ENCODE data around the gene NR2F1-AS1. TPM values are rescaled to one million over a fixed set of nuclear protein-coding genes. Genes with fewer than 3 reads are reported as not detected.

NR2F1-AS1 gene
- total RNA-seq, 1 donor from 2014 or later: 13.6 TPM

DNA sequence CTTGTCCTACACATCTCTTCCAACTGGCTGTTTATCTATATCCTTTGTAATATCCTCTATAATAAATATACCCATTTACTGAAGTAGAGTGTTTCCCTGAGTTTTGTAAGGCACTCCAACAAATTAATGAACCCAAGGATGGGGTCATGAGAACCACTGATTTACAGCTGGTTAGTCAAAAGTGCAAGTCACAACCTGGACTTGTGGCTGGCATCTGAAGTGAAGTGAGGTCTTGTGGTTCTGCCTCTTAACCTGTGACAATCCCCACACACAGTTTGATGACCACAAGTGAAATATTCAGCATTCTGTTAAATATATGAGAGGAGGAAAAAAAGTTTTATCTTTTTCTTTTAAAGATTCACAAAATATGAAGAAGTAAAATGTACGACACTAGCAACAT lies 126.1 kb downstream of the NR2F1-AS1 start:
- peaks cover 4% of the 10 kb centered on the region for H3K36me3 Mint-ChIP-seq
- no peak overlapping the region for H3K27ac Mint-ChIP-seq
- peaks cover 5% of the 10 kb centered on the region for H3K4me1 Mint-ChIP-seq
- no peak overlapping the region for H3K4me3 Mint-ChIP-seq
- H3K9me3 Mint-ChIP-seq: no peaks in the 10 kb centered on the region
- no peaks in the 10 kb centered on the region for H3K27me3 Mint-ChIP-seq (ENCODE audit: low read depth)
- no peak for DNase-seq (ENCODE audit: low spot score in 2 of 2, unreplicated experiment in 2 of 2)
- TF ChIP-seq, protein P1, sequence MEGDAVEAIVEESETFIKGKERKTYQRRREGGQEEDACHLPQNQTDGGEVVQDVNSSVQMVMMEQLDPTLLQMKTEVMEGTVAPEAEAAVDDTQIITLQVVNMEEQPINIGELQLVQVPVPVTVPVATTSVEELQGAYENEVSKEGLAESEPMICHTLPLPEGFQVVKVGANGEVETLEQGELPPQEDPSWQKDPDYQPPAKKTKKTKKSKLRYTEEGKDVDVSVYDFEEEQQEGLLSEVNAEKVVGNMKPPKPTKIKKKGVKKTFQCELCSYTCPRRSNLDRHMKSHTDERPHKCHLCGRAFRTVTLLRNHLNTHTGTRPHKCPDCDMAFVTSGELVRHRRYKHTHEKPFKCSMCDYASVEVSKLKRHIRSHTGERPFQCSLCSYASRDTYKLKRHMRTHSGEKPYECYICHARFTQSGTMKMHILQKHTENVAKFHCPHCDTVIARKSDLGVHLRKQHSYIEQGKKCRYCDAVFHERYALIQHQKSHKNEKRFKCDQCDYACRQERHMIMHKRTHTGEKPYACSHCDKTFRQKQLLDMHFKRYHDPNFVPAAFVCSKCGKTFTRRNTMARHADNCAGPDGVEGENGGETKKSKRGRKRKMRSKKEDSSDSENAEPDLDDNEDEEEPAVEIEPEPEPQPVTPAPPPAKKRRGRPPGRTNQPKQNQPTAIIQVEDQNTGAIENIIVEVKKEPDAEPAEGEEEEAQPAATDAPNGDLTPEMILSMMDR (IDR thresholded peaks at IDR 0.05; ENCODE audit: unreplicated experiment): no peak

DNA sequence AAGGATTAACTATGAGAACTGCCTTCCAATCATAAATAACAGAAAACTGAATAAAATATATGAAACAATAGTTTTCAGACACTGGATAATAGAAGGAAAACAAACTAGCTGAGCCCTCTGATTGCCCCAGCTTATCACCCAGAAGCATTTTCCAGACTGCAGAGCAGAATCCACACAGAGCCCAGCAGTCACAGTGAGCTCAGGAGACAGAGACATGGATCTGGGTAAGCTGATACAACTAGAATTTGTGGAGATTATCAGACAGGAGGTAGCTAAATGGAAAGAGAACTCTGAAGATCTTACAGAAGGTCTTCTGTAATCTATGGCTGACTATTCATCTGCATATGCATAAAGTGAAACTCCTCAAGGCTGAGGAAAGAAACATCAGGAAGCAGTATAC lies 128.8 kb downstream of the NR2F1-AS1 start:
- Mint-ChIP-seq H3K27ac (peak overlapping the region; percentile 22), H3K9me3 (peaks cover 4% of the 10 kb centered on the region), H3K4me1 (peaks cover 3% of the 10 kb centered on the region), H3K4me3 (no peak overlapping the region), H3K36me3 (peaks cover 5% of the 10 kb centered on the region), H3K27me3 (ENCODE audit: low read depth) (no peaks in the 10 kb centered on the region)
- DNase-seq (ENCODE audit: low spot score in 2 of 2, unreplicated experiment in 2 of 2): no peak
- TF ChIP-seq, protein P1 (IDR thresholded peaks at IDR 0.05; ENCODE audit: unreplicated experiment): no peak

DNA sequence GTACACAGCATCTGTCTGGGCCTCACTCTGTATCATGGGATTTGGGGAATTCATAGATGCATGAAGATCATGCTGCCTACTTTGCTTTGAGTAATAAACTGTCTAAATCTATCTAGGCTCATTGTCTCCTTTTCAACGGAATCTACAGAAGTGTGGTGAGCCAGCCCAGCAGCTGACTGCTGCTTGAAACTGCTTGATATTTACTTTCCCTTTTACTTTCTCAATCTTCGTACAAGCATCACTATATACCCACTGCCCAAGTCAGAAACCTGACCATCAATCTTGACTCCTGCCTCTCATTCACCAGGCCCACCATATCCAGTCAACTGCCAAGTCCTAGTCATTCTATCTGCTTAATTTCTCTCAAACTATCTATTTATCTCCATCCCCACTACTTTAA lies 142.9 kb downstream of the NR2F1-AS1 start:
- peaks cover 28% of the 10 kb centered on the region for H3K9me3 Mint-ChIP-seq
- no peak overlapping the region for H3K27ac Mint-ChIP-seq
- H3K36me3 Mint-ChIP-seq: peaks cover 11% of the 10 kb centered on the region
- H3K27me3 Mint-ChIP-seq (ENCODE audit: low read depth): peaks cover 12% of the 10 kb centered on the region
- peaks cover 3% of the 10 kb centered on the region for H3K4me1 Mint-ChIP-seq
- H3K4me3 Mint-ChIP-seq: no peak overlapping the region
- TF ChIP-seq, protein P1 (IDR thresholded peaks at IDR 0.05; ENCODE audit: unreplicated experiment): no peak
- no peak for DNase-seq (ENCODE audit: low spot score in 2 of 2, unreplicated experiment in 2 of 2)

DNA sequence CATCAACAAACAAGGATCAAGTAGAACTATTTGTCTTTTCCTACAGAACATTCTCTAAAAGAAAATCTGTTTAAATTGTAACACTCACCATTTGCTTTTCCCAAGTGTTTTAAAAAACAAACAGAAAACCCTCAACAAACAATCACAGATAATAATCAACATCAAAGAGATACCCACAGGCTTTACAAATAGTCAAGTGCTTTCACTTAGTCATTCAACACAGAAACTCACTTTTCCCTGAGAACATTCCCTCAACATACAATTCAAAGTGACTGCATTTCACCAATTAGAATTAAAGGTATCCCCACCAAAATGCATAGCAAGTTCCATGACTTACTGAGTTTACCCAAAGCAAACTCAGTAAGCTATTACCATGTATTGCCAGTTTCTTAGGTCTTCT lies 144.9 kb downstream of the NR2F1-AS1 start:
- TF ChIP-seq, protein P1 (IDR thresholded peaks at IDR 0.05; ENCODE audit: unreplicated experiment): no peak
- DNase-seq (ENCODE audit: low spot score in 2 of 2, unreplicated experiment in 2 of 2): no peak
- Mint-ChIP-seq H3K27me3 (ENCODE audit: low read depth) (peaks cover 18% of the 10 kb centered on the region), H3K4me3 (no peak overlapping the region), H3K4me1 (peaks cover 11% of the 10 kb centered on the region), H3K9me3 (peaks cover 16% of the 10 kb centered on the region), H3K36me3 (peaks cover under 1% of the 10 kb centered on the region), H3K27ac (no peak overlapping the region)

DNA sequence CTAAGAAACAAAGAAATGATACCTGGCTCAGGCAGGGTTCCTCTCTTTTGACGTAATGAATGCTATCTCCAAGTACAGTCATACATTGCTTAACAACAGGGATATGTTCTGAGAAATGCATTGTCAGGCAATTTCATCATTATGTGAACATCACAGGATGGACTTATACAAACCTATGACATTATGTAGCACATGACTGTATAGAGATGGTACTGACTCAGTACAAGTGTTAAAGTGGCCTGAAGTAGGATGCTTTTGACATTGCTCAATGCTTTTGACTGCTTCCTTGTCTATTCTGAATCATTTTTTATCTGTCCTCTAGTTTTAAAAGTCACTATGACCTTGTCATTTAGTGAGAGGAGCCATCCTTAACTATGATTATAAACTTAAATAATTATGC lies 147.6 kb downstream of the NR2F1-AS1 start:
- TF ChIP-seq, protein P1 (IDR thresholded peaks at IDR 0.05; ENCODE audit: unreplicated experiment): no peak
- Mint-ChIP-seq H3K4me1 (peaks cover 33% of the 10 kb centered on the region), H3K4me3 (no peak overlapping the region), H3K27ac (no peak overlapping the region), H3K9me3 (no peaks in the 10 kb centered on the region), H3K36me3 (no peaks in the 10 kb centered on the region), H3K27me3 (ENCODE audit: low read depth) (peaks cover 18% of the 10 kb centered on the region)
- DNase-seq (ENCODE audit: low spot score in 2 of 2, unreplicated experiment in 2 of 2): no peak

DNA sequence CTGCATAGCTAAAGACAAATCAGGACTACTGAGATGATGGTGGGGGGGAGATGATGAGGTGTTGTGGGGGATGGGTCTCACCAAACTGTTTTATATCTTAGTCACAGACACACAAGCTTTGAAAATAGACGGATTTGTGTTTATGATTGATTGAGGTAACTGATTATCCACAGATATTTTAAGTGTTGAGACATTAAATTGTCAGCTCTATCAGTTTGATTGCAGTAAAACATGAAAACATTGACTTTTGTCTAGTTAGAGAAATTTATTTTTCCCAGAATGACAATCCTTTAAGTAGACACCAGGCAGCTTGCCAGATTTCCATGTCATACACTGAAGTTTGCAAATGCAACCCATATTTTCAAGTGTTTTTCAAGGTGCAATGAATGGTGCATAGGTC lies 149.8 kb downstream of the NR2F1-AS1 start:
- H3K36me3 Mint-ChIP-seq: no peaks in the 10 kb centered on the region
- no peak for DNase-seq (ENCODE audit: low spot score in 2 of 2, unreplicated experiment in 2 of 2)
- peaks cover 24% of the 10 kb centered on the region for H3K27me3 Mint-ChIP-seq (ENCODE audit: low read depth)
- H3K27ac Mint-ChIP-seq: no peak overlapping the region
- peaks cover 33% of the 10 kb centered on the region for H3K4me1 Mint-ChIP-seq
- no peak overlapping the region for H3K4me3 Mint-ChIP-seq
- TF ChIP-seq, protein P1 (IDR thresholded peaks at IDR 0.05; ENCODE audit: unreplicated experiment): no peak
- no peaks in the 10 kb centered on the region for H3K9me3 Mint-ChIP-seq
